Measurements from ENCODE around the gene BHMT. TPM values are rescaled to one million over a fixed set of nuclear protein-coding genes. Genes with fewer than 3 reads are reported as not detected.

The BHMT gene
- total RNA-seq, 1 experiment from 2014 or later, result 0.72 TPM

GRCh38 chr5:79130781-79131180 is 19.2 kb downstream of the BHMT start:
- Histone ChIP-seq H3T11ph (ENCODE audit: low read length) (no peak overlapping the region), H3K4me2 (ENCODE audit: insufficient read depth, insufficient read length, low read length) (no peak overlapping the region), H3K56ac (ENCODE audit: insufficient read length, low read depth, low read length) (no peak overlapping the region), H2AK5ac (ENCODE audit: insufficient read length, low read length) (no peak overlapping the region), H4K91ac (ENCODE audit: insufficient read length, low read depth, low read length) (no peak overlapping the region), H2BK15ac (ENCODE audit: low read depth, low read length) (no peak overlapping the region), H2AFZ (ENCODE audit: low read length) (no peak overlapping the region), H3K23ac (ENCODE audit: insufficient read length, low read depth, low read length) (no peak overlapping the region), H2BK12ac (ENCODE audit: insufficient read length, low read depth, low read length) (no peak overlapping the region), H3K9me3 (ENCODE audit: control insufficient read depth, low read depth, low read length) (no peaks in the 10 kb centered on the region), H3K79me1 (ENCODE audit: insufficient read depth, low read depth, low read length, poor library complexity, severe bottlenecking) (no peaks in the 10 kb centered on the region), H2BK120ac (ENCODE audit: low read depth, low read length, poor library complexity, severe bottlenecking) (no peak overlapping the region), H2BK5ac (ENCODE audit: insufficient read length, low read length) (no peak overlapping the region), H3K27ac (ENCODE audit: insufficient read length, low read depth, low read length) (no peak overlapping the region), H3K23me2 (ENCODE audit: insufficient read length, low read depth, low read length, poor library complexity, severe bottlenecking) (no peaks in the 10 kb centered on the region), H4K8ac (replicated peaks; ENCODE audit: insufficient read length, low read depth, low read length) (no peak overlapping the region), H4K20me1 (ENCODE audit: control insufficient read depth, insufficient read depth, insufficient read length) (no peaks in the 10 kb centered on the region), H3K27me3 (ENCODE audit: insufficient read depth, low read length) (no peaks in the 10 kb centered on the region), H3K9ac (ENCODE audit: extremely low read depth, insufficient read length, low read length) (no peak overlapping the region), H3K18ac (ENCODE audit: insufficient read length, low read depth, low read length) (no peak overlapping the region), H3K4ac (ENCODE audit: low read depth, low read length) (no peak overlapping the region), H3K14ac (ENCODE audit: insufficient read depth, low read length) (no peak overlapping the region), H3K79me2 (ENCODE audit: insufficient read depth, low read length) (no peaks in the 10 kb centered on the region), H4K5ac (ENCODE audit: insufficient read length, low read depth, low read length) (no peak overlapping the region), H3K4me1 (ENCODE audit: insufficient read depth, low read length) (no peaks in the 10 kb centered on the region), H2BK20ac (ENCODE audit: low read depth, low read length, poor library complexity, severe bottlenecking) (no peak overlapping the region)
- Mint-ChIP-seq H3K27ac (no peak overlapping the region), H3K4me3 (no peak overlapping the region), H3K36me3 (ENCODE audit: insufficient read depth in 1 of 3, low read depth in 3 of 3) (no peaks in the 10 kb centered on the region), H3K27me3 (ENCODE audit: low read depth) (no peaks in the 10 kb centered on the region; the same call in 1 of the 2 replicates), H3K9me3 (no peaks in the 10 kb centered on the region), H3K4me1 (peaks cover 19 to 24% of the 10 kb centered on the region in 2 experiments)
- WGBS (ENCODE audit: extremely low coverage, insufficient read length, low lambda C conversion rate), result no CpG with 5 or more reads among the region's 6 CpGs
- TF ChIP-seq, protein P1, sequence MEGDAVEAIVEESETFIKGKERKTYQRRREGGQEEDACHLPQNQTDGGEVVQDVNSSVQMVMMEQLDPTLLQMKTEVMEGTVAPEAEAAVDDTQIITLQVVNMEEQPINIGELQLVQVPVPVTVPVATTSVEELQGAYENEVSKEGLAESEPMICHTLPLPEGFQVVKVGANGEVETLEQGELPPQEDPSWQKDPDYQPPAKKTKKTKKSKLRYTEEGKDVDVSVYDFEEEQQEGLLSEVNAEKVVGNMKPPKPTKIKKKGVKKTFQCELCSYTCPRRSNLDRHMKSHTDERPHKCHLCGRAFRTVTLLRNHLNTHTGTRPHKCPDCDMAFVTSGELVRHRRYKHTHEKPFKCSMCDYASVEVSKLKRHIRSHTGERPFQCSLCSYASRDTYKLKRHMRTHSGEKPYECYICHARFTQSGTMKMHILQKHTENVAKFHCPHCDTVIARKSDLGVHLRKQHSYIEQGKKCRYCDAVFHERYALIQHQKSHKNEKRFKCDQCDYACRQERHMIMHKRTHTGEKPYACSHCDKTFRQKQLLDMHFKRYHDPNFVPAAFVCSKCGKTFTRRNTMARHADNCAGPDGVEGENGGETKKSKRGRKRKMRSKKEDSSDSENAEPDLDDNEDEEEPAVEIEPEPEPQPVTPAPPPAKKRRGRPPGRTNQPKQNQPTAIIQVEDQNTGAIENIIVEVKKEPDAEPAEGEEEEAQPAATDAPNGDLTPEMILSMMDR (conservative IDR thresholded peaks at IDR 0.05), result no peak
- DNase-seq, result no peak
